NCI-H2227 (cell line): ENCODE measurements around the gene HIVEP3.

ENCODE experiments used
- DNase-seq: peaks from one replicate; lab custom pipeline; 2025; ENCODE audit not compliant: unreplicated experiment; lab: John Stamatoyannopoulos, UW

HIVEP3 gene

GRCh38 chr1:41672173-41672572 is 246.5 kb downstream of the HIVEP3 start:
- DNase-seq, result no peak

DNA sequence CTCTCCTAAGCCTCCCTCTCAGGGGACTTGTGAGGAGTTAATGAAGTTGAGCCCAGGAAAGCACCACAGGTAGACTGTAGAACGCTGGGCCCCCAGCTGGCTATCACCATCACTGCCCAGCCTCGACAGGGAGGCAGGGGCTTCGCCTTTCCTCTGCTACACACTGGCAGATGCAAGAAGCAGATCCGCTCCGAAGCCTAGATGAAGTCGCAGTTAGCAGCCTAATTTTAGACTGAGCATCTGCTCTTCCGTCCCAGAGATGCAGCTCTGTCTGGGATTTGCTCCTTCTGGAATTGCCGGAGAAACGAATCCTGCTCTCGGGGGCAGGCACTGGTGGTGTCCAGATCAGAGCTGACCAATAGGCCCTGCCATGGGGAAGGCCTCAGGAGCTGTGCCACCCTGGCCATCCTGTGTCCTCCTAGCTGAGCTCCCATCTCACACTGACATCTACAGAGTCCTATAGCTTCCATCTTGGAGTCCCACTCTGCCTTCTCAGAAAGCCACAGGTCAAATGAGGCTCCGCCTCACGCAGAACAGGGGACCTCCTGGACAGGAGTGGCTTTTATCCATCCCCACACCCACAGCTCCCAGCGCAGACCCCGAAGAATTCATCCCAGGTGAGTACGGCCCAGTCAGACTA is 247.5 kb downstream of the HIVEP3 start:
- DNase-seq, result no peak

DNA sequence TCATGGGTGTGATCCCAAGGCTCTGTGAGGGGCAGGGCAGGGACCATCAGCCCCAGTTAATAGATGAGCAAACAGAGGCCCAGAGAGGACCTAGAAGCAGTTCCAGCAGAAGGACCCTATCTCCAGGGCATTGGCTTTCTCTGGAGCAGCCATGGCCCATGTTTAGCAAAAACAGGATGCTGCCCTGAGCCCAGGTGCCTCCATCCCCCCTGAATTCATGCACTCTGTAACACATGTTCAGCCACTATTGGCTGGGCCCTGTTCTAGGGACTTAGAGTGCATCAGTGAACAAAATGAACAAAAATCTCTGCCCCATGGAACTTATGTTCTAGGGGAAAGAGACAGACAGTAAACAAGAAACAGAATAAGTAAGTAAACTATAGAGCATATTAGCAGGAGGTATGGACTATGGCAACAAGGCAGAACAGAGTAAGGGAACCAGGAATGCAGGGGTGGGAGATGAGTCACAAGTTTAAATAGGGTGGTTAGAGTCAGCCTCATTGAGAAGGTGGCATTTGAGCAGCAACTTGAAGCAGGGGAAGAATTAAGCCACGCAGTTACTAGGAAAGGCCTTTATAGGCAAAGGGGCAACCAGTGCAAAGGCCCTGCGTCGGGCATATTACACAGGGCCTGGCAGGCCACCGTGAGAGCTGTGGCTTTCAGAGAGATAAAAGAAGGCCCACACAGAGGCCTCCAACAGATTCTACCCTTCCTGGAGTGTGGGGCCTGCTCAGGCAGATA is 248.3 kb downstream of the HIVEP3 start:
- no peak for DNase-seq

DNA sequence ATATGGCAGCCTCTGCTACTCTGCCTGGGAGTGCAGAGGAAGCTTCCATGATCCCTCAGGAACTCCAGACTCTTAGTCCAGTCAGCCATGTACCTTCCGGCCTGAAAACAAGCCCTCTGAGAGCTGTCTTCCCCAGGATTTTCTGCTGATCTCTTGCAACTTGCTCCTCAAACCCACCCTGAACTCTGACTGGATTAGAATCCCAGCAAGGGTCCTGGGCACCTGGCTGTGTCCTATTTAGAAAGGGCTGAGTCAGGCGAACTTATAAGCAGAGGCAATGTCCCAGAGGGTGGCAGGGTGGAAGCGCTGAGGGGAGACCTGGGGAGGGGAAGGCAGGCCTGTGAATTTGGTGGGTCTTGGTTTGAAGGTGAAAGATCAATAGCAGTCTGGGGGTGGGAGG is 249.8 kb downstream of the HIVEP3 start:
- no peak for DNase-seq

- DNase-seq, result no peak
Observed at GRCh38 chr1:41668054-41668660, 250.6 kb downstream of the HIVEP3 start.

- no peak for DNase-seq
Observed at GRCh38 chr1:41666981-41667631, 251.6 kb downstream of the HIVEP3 start.

- no peak for DNase-seq
Observed at GRCh38 chr1:41665962-41666917, 252.5 kb downstream of the HIVEP3 start.

- no peak for DNase-seq
Observed at GRCh38 chr1:41664861-41665640, 253.7 kb downstream of the HIVEP3 start.

DNA sequence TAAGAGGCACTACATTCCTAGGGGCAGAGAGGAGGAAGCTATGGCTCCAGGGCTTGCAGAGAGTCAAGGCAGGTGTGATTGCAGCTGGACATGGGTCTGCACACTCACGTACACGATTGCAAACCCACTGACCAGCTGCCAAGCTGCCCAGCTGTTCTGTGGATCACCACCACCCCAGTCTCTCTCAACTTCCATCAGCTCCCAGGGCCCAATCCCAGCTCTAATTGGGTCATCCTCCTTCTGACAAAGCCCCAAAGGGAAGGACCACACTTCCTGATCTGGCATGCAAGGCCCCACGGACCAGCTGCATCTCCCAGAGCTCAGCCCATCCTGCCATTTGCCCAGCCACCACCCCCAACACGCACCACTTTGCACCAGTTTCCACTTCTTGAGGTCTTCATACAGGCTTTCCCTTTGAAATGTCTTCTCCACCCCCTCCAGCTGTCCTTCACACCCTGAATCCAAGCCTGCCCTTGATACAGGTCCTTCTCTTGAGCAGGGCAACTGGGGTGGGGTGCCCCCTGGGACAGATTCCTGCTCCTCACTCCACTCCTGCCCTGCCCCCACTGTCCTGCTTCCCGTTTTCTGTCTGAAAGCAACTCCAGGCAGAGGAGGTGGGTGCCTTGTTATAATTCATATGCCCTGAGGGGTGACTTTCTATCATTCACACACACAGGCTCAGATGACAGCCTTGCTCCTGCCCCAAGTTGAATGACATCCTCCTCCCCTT is 254.9 kb downstream of the HIVEP3 start:
- DNase-seq, result no peak

- no peak for DNase-seq
Observed at GRCh38 chr1:41662765-41663437, 255.8 kb downstream of the HIVEP3 start.

GRCh38 chr1:41662061-41662764 is 256.5 kb downstream of the HIVEP3 start:
- peak; percentile 47 for DNase-seq

- DNase-seq, result no peak
Observed at GRCh38 chr1:41661428-41662060, 257.2 kb downstream of the HIVEP3 start.

DNA sequence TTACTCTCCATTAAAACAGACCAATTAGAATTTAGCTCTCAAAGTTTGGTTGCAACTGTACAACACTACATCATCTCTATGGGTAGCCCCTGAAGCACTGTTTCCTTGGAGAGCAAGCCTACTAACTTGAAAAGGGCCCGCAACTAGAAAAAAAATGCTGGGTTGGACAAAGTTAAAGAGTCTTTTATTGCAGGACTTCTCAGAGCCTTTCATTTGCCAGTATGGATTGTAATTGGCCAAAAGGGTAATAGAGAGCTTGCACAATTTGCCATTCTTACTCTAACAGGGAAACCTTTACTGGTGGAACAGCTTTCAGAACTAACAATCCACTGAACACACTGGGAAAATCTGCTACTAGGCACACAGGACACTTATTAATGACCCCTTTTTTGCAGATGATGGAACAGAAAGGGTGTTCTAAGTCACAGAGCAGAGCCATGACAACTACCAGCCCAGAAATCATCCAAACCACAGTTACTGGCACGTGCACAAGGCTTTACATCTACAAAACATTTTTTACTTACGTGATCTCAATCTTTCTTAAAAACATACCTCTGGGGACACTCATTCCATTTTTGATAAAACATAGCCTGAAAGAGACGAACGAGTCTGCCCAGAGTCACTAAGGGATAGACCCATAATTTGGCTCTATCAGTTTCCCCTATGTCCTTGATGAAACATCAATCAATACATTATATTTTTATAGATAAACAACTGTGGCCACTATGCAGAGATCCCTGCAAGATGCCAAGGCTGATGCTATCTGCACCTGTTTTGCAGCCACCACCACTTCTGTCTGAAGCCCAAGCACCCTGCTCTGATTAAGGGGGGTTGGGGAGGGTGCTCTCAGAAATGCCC is 257.9 kb downstream of the HIVEP3 start:
- DNase-seq, result no peak

- DNase-seq, result no peak
Observed at GRCh38 chr1:41659903-41660302, 258.8 kb downstream of the HIVEP3 start.

DNA sequence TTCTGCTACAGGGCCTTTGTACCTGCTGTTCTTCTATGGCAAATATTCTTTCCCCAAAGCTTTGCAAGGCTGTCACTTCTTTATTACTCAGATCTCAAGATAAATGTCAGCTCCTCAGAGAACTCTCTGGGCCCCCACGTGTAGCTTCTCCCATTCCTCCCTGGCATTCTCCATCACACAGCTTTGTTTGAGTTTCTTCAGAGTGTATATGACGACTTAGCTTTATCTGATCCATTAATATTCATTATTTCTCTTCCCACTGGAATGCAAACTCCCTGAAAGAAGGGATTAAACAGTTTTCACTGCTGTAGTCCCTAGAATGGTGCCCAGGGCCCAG is 259.6 kb downstream of the HIVEP3 start:
- no peak for DNase-seq

DNA sequence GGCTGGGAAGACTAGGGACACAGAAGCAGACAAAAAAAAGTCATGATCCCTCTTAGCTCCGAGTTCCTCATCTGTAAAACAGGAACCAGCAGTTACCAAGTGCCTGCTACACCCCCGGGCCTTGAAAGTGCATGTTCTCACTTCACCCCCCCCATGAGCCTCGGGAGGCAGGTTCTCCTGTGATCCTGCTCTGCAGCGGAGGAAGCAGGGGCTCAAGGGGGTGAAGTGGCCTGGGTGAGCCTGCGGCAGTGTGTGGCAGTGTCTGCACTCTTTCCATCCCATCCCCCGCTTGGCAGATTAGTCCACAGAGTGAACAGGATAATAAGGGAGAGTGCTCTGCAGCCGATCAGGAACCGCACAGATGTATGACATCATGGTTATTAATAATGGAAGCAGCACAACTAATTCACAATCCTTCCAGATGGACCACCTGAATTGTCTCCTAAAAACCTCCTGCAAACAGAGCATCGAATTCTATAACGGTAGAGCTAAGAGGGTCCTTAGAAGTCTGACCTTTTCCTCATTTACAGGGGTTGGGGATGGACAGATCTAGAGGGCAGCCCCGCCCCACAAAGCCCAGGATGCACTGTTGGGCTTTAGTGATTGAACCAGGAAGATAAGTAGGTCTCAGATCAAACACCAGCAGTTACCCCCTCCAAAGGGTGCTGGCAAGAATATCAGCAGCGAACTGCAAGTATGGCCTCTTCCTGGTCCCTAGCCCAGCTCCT is 260.1 kb downstream of the HIVEP3 start:
- DNase-seq, result peak; percentile 32
